ENCODE results near the gene RAB8B.

The RAB8B gene

DNA sequence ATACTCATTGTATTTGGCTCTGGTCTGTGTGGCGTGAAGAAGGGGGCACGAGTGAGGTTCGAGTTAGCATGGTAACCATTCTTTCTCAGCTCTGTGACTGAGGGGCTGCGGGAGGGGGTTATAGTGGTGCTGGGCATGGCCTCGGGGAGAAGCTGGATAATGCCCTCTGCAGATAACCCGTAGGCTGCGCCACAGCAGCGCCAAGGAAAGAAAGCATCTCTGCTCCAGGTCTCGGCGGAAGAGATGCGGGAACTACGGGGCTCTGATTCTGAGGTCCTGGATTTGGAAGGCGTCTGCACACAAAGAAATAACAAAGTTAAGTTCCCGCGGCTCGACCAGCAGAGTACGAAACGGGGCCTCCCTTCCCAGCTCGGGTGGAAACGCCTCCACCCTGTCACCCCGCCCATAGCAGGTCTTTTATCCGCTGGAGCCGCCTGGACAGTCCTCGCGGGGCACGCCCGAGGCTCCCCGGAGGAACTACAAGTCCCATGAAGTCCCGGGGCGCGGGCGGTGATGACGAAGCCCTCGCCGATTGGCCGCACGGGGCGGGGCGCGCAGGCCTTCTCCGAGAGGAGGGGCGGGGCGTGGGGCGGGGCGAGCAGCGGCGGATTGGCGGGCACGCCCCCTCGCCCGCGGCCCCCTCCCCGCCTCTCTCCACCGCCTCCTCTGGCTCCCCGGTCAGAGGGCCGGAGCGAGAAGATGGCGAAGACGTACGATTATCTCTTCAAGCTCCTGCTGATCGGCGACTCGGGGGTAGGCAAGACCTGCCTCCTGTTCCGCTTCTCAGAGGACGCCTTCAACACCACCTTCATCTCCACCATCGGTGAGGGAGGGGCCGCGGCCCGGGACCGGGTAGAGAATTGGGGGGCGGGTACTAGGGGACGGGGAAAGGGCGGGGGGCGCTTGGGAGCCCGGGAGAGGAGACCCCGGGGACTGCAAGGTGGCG lies at the start of gene RAB8B:
Gene RAB8B, plus strand, starts transcription at position 681 of the 946 bp plus-strand sequence. Its CDS starts 19 bp downstream, at position 700.
- DNase-seq, result peak; percentile 99

GRCh38 chr15:63140936-63141335 lies 48.5 kb upstream of the RAB8B start:
- DNase-seq, result no peak

DNA sequence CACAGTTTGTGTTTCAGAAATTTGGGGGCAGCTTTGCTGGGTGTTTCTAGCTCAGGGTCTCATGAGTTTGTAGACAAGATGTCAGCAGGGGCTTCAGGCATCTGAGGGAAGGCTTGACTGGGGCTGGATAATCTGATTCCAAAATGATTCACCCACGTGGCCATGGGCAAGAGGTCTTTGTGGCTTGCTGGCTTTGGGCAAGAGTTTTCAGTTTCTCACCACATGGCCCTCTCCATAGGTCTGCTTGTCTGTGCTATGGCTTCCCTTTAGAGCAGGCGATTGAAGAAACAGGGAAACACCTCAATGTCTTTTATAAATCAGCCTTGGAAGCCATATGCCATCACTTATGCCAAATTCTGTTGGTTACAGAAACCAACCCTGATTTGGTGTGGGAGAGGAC lies 44.0 kb upstream of the RAB8B start:
- DNase-seq, result no peak

DNA sequence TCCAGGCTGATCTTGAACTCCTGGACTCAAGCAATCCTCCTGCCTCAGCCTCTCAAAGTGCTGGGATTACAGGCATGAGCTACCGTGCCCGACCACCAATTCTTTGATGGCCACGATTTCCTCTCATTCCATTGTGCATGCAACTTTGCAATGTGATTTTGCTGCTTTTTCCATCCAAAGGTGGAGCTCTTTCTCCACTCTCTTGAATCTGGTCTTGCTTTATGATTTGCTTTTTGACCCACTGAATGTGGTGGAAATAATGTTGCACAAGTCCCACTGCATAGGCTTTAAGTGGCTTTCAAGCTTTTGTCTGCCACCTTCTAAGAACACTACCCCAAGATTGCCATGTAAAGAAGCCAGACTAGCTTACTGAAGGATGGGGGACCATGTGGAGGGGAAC lies 42.7 kb upstream of the RAB8B start:
- no peak for DNase-seq

- DNase-seq, result no peak
Observed at GRCh38 chr15:63151665-63152064, 37.7 kb upstream of the RAB8B start.

DNA sequence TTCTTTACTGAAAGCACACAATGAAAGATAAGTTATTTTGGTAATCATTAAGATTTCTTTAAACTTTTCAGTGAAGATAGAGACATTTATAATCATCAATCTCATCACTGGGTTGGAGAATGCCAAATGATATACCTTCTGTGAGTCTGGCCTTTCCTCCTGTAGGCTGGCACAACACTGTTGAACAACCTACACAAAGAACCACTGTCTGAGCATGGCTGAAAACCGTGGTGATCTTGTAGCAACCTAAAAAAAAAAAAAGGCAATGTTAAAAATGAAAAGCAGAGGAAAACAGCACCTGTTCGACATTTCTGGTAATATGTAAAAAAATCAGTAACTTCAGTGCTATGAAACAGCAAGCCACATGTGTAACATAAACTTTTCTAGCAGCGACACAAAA lies 33.9 kb upstream of the RAB8B start:
- no peak for DNase-seq

DNA sequence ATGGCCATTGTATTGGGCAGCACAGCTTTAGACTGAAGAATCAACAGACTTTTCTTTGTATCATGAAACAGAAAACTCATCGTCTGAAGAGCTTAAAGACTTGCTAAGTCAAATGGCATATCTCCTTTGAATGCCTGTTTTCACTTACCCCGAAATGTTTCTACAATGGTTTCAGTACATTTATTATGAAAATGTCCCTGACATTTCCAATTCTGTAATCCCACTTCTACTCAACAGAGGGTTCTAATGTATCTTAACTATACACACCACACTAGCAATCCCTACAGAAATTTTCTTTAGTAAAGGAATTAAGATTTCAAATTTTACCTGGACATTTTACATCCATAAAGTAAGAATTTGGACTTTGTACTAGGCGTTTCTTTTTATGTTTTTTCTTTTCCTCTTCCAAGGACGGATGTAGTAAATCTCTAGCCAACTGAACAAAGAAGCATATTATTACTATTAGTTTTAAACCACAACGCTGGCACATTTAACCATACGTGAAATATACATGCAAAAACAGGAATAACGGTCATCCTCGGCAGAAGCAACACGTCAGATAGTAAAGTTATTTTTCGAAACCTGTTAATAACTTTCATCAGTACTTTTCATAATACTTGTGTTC lies 33.2 kb upstream of the RAB8B start:
- no peak for DNase-seq

DNA sequence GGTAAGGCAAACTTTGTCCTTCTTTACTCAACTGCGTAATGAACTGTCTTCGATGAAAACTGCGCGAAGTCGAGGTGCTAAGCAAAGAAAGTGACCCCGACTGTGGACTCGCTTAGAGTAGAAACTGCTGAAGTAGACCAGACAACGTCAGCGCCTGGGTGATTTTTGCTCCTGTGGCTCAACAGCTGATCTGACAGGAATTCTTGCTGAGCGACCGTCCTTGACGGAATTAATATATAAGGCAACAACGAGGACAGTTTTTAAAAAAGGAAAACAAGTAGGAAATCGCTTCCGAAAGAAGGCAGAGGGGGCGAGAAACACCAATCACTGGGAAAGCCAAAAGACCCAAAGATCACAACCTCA lies 32.7 kb upstream of the RAB8B start:
- no peak for DNase-seq

DNA sequence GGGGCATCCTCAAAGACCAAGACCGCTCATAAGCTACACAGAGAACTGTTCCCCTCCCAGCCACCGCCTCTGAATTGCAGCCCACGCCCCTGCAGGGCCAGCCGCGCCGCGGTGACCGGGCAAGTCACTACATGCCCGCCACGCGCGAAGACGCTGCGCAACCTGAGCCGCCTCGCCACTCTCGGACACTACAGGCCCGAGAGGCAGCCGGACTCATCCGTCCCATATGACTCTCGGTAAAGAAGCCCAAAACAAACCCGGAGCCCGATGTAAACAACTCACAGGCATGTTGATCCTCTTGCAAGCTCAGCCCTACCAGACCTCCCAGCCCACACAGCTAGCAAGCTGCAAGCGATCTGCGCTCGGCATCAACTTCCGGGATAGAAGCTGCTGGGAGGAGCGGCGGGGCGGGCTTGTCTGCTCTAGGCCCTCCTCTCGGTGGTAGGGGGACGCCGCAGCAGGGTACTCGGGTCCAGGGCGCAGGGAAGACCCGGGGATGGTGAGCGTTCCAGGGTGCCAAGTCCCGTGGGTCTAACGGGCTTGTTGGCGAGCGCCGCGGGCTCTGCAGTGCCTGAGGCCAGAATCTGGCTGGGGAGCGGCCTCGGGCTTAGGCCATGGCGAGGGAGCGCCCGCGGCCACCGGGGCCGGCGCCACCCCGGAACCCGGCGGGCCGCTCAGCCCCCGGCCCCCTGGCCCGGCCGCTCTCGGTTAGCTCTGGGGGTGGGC lies 32.1 kb upstream of the RAB8B start, which contains the start of gene RPS27L:
Gene RPS27L, minus strand, starts transcription at position 360 of the 726 bp plus-strand sequence. Its CDS starts 72 bp downstream, at position 288.
- peak; percentile 93 for DNase-seq

DNA sequence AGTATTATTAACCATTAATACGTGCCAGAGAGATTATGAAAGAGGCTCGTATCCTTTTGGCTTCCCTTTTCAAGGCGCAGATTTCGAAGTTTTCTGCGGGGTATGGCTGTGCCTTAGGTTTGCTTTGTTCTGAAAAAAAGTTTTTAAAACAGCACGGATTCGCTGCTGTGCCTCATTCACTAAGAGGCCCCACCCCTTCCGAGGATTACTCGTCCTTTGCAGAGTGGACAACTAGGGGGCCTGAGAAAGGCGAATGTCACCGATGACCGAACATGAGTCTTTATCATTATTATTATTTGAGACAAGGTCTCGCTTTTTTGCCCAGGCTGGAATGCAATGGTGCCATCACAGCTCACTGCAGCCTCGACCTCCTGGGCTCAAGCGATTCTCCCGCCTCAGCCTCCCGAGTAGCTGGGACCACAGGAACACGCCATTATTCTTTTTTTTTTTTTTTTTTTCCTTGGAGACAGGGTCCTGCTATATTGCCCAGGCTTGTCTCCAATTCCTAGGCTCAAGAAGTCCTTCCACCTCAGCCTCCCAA lies 31.4 kb upstream of the RAB8B start:
- DNase-seq, result peak; percentile 43

GRCh38 chr15:63160638-63161037 lies 28.8 kb upstream of the RAB8B start:
- no peak for DNase-seq

DNA sequence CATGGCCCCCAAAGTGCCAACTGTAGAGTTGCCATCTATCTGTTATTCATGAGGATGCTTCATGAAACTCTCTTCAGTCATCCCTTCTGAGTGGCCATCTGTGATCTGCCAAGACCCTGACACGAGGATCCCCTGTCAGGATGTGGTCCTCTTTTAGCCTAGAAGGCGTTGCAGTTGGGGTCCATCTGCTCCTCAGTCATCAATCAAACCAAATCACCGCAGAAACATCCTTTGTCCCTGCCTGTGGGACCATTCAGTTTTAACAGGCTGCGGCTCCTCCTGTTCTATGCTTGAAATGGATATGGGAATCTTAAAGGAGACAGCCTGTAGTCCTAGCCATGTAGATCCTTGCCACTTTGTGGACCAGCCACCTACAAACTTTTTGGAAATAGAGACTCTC lies 26.2 kb upstream of the RAB8B start:
- no peak for DNase-seq

DNA sequence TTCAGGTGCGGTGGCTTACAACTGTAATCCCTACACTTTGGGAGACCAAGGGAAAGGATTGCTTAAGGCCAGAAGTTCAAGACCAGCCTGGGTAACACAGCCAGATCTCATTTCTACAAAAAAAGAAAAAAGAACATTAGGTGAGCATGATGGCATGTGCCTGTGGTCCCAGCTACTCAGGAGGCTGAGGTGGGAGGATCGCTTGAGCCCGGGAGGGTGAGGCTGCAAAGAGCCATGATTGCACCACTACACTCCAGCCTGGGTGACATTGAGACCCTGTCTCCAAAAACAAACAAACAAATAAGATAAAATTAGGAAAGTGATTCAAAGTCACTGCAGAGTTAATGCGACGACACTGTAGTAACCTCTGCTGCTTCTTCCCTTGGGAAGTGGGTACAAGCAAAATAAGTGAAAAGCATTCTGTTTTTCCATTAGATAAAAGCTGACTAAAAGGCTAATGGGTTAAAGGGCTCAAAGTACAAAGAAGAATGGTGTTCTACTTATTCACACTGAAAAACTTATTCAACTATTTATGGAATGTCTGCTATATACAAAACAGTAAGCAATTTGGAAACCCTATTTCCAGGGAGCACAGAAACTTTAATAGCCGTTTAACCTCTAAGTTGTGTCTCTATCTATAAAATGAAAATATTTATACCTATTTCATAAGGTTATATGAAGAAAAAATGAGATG lies 24.1 kb upstream of the RAB8B start:
- no peak for DNase-seq

DNA sequence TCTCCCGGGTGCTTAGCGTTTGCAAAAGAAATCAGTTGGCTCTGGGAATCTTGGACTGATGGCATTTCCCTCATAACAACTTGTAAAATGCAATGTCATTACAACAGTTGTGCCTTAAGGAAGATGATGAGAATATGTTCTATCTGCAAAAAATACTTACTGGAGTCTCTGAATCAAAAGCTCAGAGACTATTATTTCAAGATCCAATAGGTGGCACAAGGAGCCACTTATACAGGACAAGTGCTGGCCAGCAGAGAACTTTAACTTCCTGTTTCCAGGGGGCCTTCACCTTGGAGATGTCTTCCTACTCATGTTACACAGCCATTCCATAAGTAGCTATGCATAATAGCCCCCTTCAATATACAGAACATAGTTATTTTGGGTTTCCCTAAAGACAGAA lies 23.2 kb upstream of the RAB8B start:
- peak; percentile 10 for DNase-seq

DNA sequence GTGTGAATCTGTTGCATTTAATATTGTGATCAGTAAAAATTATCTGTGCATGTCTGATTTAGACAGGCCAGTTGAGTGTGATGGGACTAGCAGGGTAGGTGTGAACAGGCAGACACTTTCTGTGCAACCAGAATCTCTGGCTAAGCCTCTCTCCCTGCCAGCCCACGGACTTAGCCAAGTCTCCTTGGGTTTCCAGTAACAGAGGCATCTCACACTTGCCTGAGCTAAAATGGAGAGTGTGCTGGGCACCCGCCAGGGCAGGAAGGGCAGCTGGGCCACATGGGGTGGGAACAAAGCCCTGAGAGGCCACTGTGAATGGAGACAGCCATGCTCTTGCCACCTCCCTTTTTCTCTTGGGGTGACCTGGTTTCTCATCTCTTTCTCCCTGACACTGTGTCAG lies 19.6 kb upstream of the RAB8B start:
- no peak for DNase-seq

GRCh38 chr15:63172376-63172775 lies 17.0 kb upstream of the RAB8B start:
- DNase-seq, result no peak

DNA sequence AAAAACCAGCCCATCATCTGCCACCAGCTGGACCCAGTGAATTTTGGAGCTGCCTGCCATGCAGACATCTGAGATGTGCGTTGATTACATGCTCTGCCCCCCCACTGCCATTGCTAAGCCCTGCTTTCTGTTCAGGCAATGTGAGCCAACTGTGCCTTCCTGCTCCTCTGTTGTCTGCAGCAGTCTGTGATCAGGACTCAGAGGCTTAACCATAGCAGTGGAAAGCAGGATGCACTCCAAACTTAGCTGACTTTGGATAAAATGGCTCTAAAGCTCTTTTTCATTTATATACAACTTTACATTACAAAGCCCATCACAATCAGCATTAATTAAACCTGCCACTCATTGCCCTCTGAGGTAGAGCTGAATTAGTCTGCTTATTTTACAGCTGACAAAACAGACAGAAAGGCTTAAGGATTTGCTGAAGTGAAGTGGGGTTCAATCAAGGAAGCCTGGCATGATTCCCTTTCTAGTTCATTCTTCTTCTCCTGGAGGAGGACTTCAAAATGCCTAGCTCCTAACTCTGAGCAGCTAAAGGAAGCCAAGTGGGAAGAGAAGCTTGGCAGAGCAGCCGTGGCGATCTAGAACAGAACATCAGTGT lies 16.5 kb upstream of the RAB8B start:
- no peak for DNase-seq

DNA sequence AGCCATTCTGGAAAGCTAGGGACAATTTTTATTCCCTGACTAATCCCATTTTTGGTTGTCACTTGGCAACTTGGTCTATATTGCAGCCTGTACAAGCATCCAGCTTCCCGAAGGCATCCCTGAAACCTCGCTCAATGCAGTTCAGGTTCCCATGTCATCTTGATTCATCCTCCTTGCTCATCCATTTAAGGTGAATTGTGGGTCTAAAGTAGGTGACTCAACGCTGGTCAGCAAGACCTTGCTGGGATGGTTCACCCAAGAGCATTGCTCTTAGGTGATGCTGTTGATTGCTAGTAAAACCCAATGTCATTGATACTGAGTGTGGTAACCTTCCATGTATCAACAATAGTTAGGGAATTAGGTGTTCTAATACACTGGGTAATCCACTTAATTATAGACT lies 13.1 kb upstream of the RAB8B start:
- no peak for DNase-seq

- no peak for DNase-seq
Observed at GRCh38 chr15:63178034-63178433, 11.4 kb upstream of the RAB8B start.

DNA sequence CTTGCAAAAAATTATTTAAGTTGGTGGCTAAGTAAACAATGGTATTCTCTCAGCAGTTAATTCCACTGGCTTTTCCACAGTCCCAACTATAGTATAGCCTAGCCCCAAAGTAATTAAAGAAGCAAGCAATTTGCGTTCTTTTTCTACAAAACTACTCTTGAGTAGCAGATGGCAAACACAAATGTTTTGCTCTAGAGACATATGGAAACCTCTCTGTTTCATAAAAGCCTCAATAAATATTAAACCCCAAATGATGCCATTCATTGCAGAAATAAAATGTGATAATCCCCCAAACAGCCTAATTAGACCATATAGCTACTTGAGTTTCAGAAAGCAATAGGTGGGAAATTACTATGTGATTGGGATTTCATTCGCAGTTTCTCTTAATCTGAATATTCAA lies 8.7 kb upstream of the RAB8B start:
- no peak for DNase-seq

GRCh38 chr15:63181648-63182047 lies 7.8 kb upstream of the RAB8B start:
- no peak for DNase-seq

GRCh38 chr15:63185206-63185605 lies 4.2 kb upstream of the RAB8B start:
- DNase-seq, result no peak
